ENCODE results near the gene DUSP7.

DUSP7 gene

GRCh38 chr3:52084216-52084945, 28.0 kb upstream of the DUSP7 start:
- H3K27me3 ChIP-seq (ENCODE audit: control insufficient read depth in 1 of 2, insufficient read depth in 2 of 2, low read length in 2 of 2), result no peaks in the 10 kb centered on the region
- no peak overlapping the region for H3K27ac ChIP-seq (ENCODE audit: low read depth, low read length)
- H3K4me3 ChIP-seq (ENCODE audit: low read depth in 1 of 2, low read length in 2 of 2), result no peak overlapping the region
- no peak overlapping the region for H3K9ac ChIP-seq (ENCODE audit: low read length)
- H3K36me3 ChIP-seq (ENCODE audit: insufficient read depth, low read length), result no peaks in the 10 kb centered on the region
- no peaks in the 10 kb centered on the region for H3K9me3 ChIP-seq (ENCODE audit: low read length)
- H3K4me1 ChIP-seq (ENCODE audit: insufficient read depth, low read length), result no peaks in the 10 kb centered on the region

GRCh38 chr3:52083556-52084087, 27.3 kb upstream of the DUSP7 start:
- H3K27me3 ChIP-seq (ENCODE audit: control insufficient read depth in 1 of 2, insufficient read depth in 2 of 2, low read length in 2 of 2), result no peaks in the 10 kb centered on the region
- no peaks in the 10 kb centered on the region for H3K36me3 ChIP-seq (ENCODE audit: insufficient read depth, low read length)
- H3K4me1 ChIP-seq (ENCODE audit: insufficient read depth, low read length), result no peaks in the 10 kb centered on the region
- no peak overlapping the region for H3K9ac ChIP-seq (ENCODE audit: low read length)
- H3K9me3 ChIP-seq (ENCODE audit: low read length), result no peaks in the 10 kb centered on the region
- H3K27ac ChIP-seq (ENCODE audit: low read depth, low read length), result no peak overlapping the region
- H3K4me3 ChIP-seq (ENCODE audit: low read depth in 1 of 2, low read length in 2 of 2), result no peak overlapping the region

- Histone ChIP-seq H3K27me3 (ENCODE audit: control insufficient read depth in 1 of 2, insufficient read depth in 2 of 2, low read length in 2 of 2) (no peaks in the 10 kb centered on the region), H3K27ac (ENCODE audit: low read depth, low read length) (no peak overlapping the region), H3K9ac (ENCODE audit: low read length) (no peak overlapping the region), H3K36me3 (ENCODE audit: insufficient read depth, low read length) (no peaks in the 10 kb centered on the region), H3K9me3 (ENCODE audit: low read length) (no peaks in the 10 kb centered on the region), H3K4me3 (ENCODE audit: low read depth in 1 of 2, low read length in 2 of 2) (no peak overlapping the region), H3K4me1 (ENCODE audit: insufficient read depth, low read length) (peaks cover 2% of the 10 kb centered on the region)
Measured at GRCh38 chr3:52082951-52083350, 26.6 kb upstream of the DUSP7 start.

GRCh38 chr3:52080830-52081719, 24.7 kb upstream of the DUSP7 start:
- Histone ChIP-seq H3K9me3 (ENCODE audit: low read length) (no peaks in the 10 kb centered on the region), H3K36me3 (ENCODE audit: insufficient read depth, low read length) (no peaks in the 10 kb centered on the region), H3K27ac (ENCODE audit: low read depth, low read length) (no peak overlapping the region), H3K4me3 (ENCODE audit: low read depth in 1 of 2, low read length in 2 of 2) (no peak overlapping the region), H3K27me3 (ENCODE audit: control insufficient read depth in 1 of 2, insufficient read depth in 2 of 2, low read length in 2 of 2) (no peaks in the 10 kb centered on the region), H3K9ac (ENCODE audit: low read length) (no peak overlapping the region), H3K4me1 (ENCODE audit: insufficient read depth, low read length) (peaks cover 16% of the 10 kb centered on the region)

- no peak overlapping the region for H3K27ac ChIP-seq (ENCODE audit: low read depth, low read length)
- H3K9me3 ChIP-seq (ENCODE audit: low read length), result no peaks in the 10 kb centered on the region
- no peak overlapping the region for H3K4me3 ChIP-seq (ENCODE audit: low read depth in 1 of 2, low read length in 2 of 2)
- H3K9ac ChIP-seq (ENCODE audit: low read length), result no peak overlapping the region
- no peaks in the 10 kb centered on the region for H3K27me3 ChIP-seq (ENCODE audit: control insufficient read depth in 1 of 2, insufficient read depth in 2 of 2, low read length in 2 of 2)
- H3K4me1 ChIP-seq (ENCODE audit: insufficient read depth, low read length), result peaks cover 16% of the 10 kb centered on the region
- no peaks in the 10 kb centered on the region for H3K36me3 ChIP-seq (ENCODE audit: insufficient read depth, low read length)
Measured at GRCh38 chr3:52079958-52080357, 23.6 kb upstream of the DUSP7 start.

GRCh38 chr3:52078781-52079560, 22.6 kb upstream of the DUSP7 start:
- no peak overlapping the region for H3K9ac ChIP-seq (ENCODE audit: low read length)
- H3K27ac ChIP-seq (ENCODE audit: low read depth, low read length), result no peak overlapping the region
- no peaks in the 10 kb centered on the region for H3K27me3 ChIP-seq (ENCODE audit: control insufficient read depth in 1 of 2, insufficient read depth in 2 of 2, low read length in 2 of 2)
- peaks cover 16% of the 10 kb centered on the region for H3K4me1 ChIP-seq (ENCODE audit: insufficient read depth, low read length)
- H3K36me3 ChIP-seq (ENCODE audit: insufficient read depth, low read length), result no peaks in the 10 kb centered on the region
- H3K4me3 ChIP-seq (ENCODE audit: low read depth in 1 of 2, low read length in 2 of 2), result no peak overlapping the region
- no peaks in the 10 kb centered on the region for H3K9me3 ChIP-seq (ENCODE audit: low read length)

- H3K36me3 ChIP-seq (ENCODE audit: insufficient read depth, low read length), result no peaks in the 10 kb centered on the region
- no peak overlapping the region for H3K4me3 ChIP-seq (ENCODE audit: low read depth in 1 of 2, low read length in 2 of 2)
- peaks cover 16% of the 10 kb centered on the region for H3K4me1 ChIP-seq (ENCODE audit: insufficient read depth, low read length)
- H3K27me3 ChIP-seq (ENCODE audit: control insufficient read depth in 1 of 2, insufficient read depth in 2 of 2, low read length in 2 of 2), result no peaks in the 10 kb centered on the region
- no peak overlapping the region for H3K9ac ChIP-seq (ENCODE audit: low read length)
- peak overlapping the region; percentile 24 for H3K27ac ChIP-seq (ENCODE audit: low read depth, low read length)
- no peaks in the 10 kb centered on the region for H3K9me3 ChIP-seq (ENCODE audit: low read length)
Measured at GRCh38 chr3:52077925-52078324, 21.6 kb upstream of the DUSP7 start.

- Histone ChIP-seq H3K36me3 (ENCODE audit: insufficient read depth, low read length) (no peaks in the 10 kb centered on the region), H3K27ac (ENCODE audit: low read depth, low read length) (peak overlapping the region; percentile 24), H3K4me1 (ENCODE audit: insufficient read depth, low read length) (peaks cover 16% of the 10 kb centered on the region), H3K27me3 (ENCODE audit: control insufficient read depth in 1 of 2, insufficient read depth in 2 of 2, low read length in 2 of 2) (no peaks in the 10 kb centered on the region), H3K9me3 (ENCODE audit: low read length) (no peaks in the 10 kb centered on the region), H3K4me3 (ENCODE audit: low read depth in 1 of 2, low read length in 2 of 2) (no peak overlapping the region), H3K9ac (ENCODE audit: low read length) (no peak overlapping the region)
Measured at GRCh38 chr3:52076896-52077780, 20.8 kb upstream of the DUSP7 start.

- H3K4me3 ChIP-seq (ENCODE audit: low read depth in 1 of 2, low read length in 2 of 2), result no peak overlapping the region
- no peaks in the 10 kb centered on the region for H3K9me3 ChIP-seq (ENCODE audit: low read length)
- no peaks in the 10 kb centered on the region for H3K27me3 ChIP-seq (ENCODE audit: control insufficient read depth in 1 of 2, insufficient read depth in 2 of 2, low read length in 2 of 2)
- H3K36me3 ChIP-seq (ENCODE audit: insufficient read depth, low read length), result no peaks in the 10 kb centered on the region
- H3K4me1 ChIP-seq (ENCODE audit: insufficient read depth, low read length), result peaks cover 34% of the 10 kb centered on the region
- H3K9ac ChIP-seq (ENCODE audit: low read length), result no peak overlapping the region
- H3K27ac ChIP-seq (ENCODE audit: low read depth, low read length), result no peak overlapping the region
Measured at GRCh38 chr3:52073490-52073889, 17.1 kb upstream of the DUSP7 start.

GRCh38 chr3:52072471-52072870, 16.1 kb upstream of the DUSP7 start:
- Histone ChIP-seq H3K4me1 (ENCODE audit: insufficient read depth, low read length) (peaks cover 27% of the 10 kb centered on the region), H3K4me3 (ENCODE audit: low read depth in 1 of 2, low read length in 2 of 2) (no peak overlapping the region), H3K27me3 (ENCODE audit: control insufficient read depth in 1 of 2, insufficient read depth in 2 of 2, low read length in 2 of 2) (no peaks in the 10 kb centered on the region), H3K9ac (ENCODE audit: low read length) (no peak overlapping the region), H3K36me3 (ENCODE audit: insufficient read depth, low read length) (no peaks in the 10 kb centered on the region), H3K27ac (ENCODE audit: low read depth, low read length) (no peak overlapping the region), H3K9me3 (ENCODE audit: low read length) (no peaks in the 10 kb centered on the region)
